Subcutaneous adipose tissue (tissue), 4 donors: Measurements from ENCODE around the gene HPS5. TPM values are rescaled to one million over a fixed set of nuclear protein-coding genes. Genes with fewer than 3 reads are reported as not detected.

Experiments
- CTCF ChIP-seq: fragments of 450-650 bp; IDR thresholded peaks from one replicate; pipeline ENCODE4 v1.5.1; 2016; ENCODE audit warnings: low read depth, mild to moderate bottlenecking, control low read depth, antibody characterized with exemption, moderate library complexity
- total RNA-seq, 4 donors: library from RNA; depleted of rRNA; stranded (reverse); fragments of >200 nt; gene quantifications; one replicate each; pipeline ENCODE4 v1.1.0, GENCODE V29; 2016

Gene HPS5
- total RNA-seq = 10 to 100 TPM; 17.1 to 35.1 (median 18.4) TPM

- no peak for TF ChIP-seq CTCF
These were observed at the start of gene HPS5, which contains the start of gene GTF2H1 for GRCh38 chr11:18321969-18322711. Gene HPS5 (minus strand): TSS chr11:18322140. CDS start chr11:18317858, 4,282 bp downstream. Gene GTF2H1 (plus strand): TSS chr11:18322567. CDS start chr11:18333075, 10,508 bp downstream.

GRCh38 chr11:18371279-18371678 is 49.3 kb upstream of the HPS5 start:
- TF ChIP-seq CTCF = no peak

GRCh38 chr11:18369398-18369797 is 47.5 kb upstream of the HPS5 start:
- TF ChIP-seq CTCF = no peak

- no peak for TF ChIP-seq CTCF
These were observed 46.3 kb upstream of the HPS5 start for GRCh38 chr11:18368221-18368620.

- no peak for TF ChIP-seq CTCF
These were observed 45.5 kb upstream of the HPS5 start for GRCh38 chr11:18367431-18367830.

GRCh38 chr11:18366286-18366685 is 44.3 kb upstream of the HPS5 start:
- TF ChIP-seq CTCF = no peak

- TF ChIP-seq CTCF = no peak
These were observed 43.8 kb upstream of the HPS5 start for GRCh38 chr11:18365741-18366140.
